HepG2 (cell line): ENCODE results near the gene MTUS2. TPM values are rescaled to one million over a fixed set of nuclear protein-coding genes. Genes with fewer than 3 reads are reported as not detected.

Experiments used
- ATAC-seq: fragments of 200-7000 bp; cut with Tn5 transposase; 3 replicates; pipeline ENCODE4 v1.9.1; 2020; ENCODE audit warnings: mild to moderate bottlenecking, moderate library complexity
- BruUV-seq: library from RNA; stranded (reverse); fragments of 400-500 nt; replicated peaks from 2 replicates; lab custom pipeline; 2021; lab: Mats Ljungman, UMichigan
- CTCF ChIA-PET: fragments of 300-600 bp; formaldehyde crosslinking; extraction: SDS; loops from one replicate; lab custom pipeline; 2021; ENCODE audit warnings: low total read pairs, inconsistent platforms, low intra/inter-chr PET ratio; lab: Yijun Ruan, JAX
- POLR2A ChIA-PET: fragments of 350-600 bp; sonication (Branson Sonifier 250); formaldehyde crosslinking; loops from one replicate; lab custom pipeline; 2020; ENCODE audit warnings: antibody characterized with exemption, inconsistent platforms; lab: Yijun Ruan, JAX
- DNase-seq: peaks from one replicate; pipeline ENCODE4 v3.0.0-alpha.2; 2015; ENCODE audit warnings: low spot score
- FAIRE-seq: peaks from 3 replicates; lab custom pipeline; 2011; peaks lifted over from hg19 to GRCh38; lab: Jason Lieb, UNC
- H2AFZ ChIP-seq: one replicate; pipeline ENCODE4 v1.6.1; 2011; ENCODE audit warnings: low read length, inconsistent platforms
- H3K27ac ChIP-seq: fragments of 300-600 bp; 3 replicates; pipeline ENCODE4 v1.8.0; 2011; ENCODE audit warnings: mixed run types, mild to moderate bottlenecking, mixed read lengths, low read length, inconsistent platforms; ENCODE audit not compliant: insufficient read depth; ENCODE audit errors: extremely low read length
- H3K27me3 ChIP-seq, 2 experiments: fragments of 200-600 bp in 1 of 2; 2 replicates in 1 of 2; 3 replicates in 1 of 2; pipeline versions ENCODE4 v1.6.0 to v1.8.0; 2011; ENCODE audit warnings: low read length in 2 of 2, mild to moderate bottlenecking in 2 of 2, moderate library complexity in 2 of 2, inconsistent platforms in 1 of 2; ENCODE audit not compliant: insufficient read depth in 2 of 2, control insufficient read depth in 1 of 2
- H3K36me3 ChIP-seq, 2 experiments: fragments of 200-600 bp in 1 of 2; replicated peaks in 1 of 2; 2 replicates in 1 of 2; 3 replicates in 1 of 2; pipeline versions ENCODE4 v1.5.1 to v1.8.0; 2011; ENCODE audit warnings: low read length in 2 of 2, inconsistent platforms in 1 of 2; ENCODE audit not compliant: insufficient read depth in 2 of 2, control insufficient read depth in 1 of 2
- H3K4me1 ChIP-seq: 2 replicates; pipeline ENCODE4 v1.5.1; 2012; ENCODE audit warnings: low read length, inconsistent platforms; ENCODE audit not compliant: insufficient read depth
- H3K4me2 ChIP-seq: 2 replicates; pipeline ENCODE4 v1.6.0; 2011; ENCODE audit warnings: low read depth, low read length, inconsistent platforms
- H3K4me3 ChIP-seq, 3 experiments: fragments of 200-600 bp in 1 of 3; sonication (generic), shearing (Covaris generic) in 1 of 3; replicated peaks in 1 of 3; 2 replicates each; pipeline ENCODE4 v1.5.1; 2011 to 2016; ENCODE audit warnings: low read length in 3 of 3, inconsistent platforms in 2 of 3, low read depth in 2 of 3, mild to moderate bottlenecking in 2 of 3, control low read depth in 1 of 3, mixed read lengths in 1 of 3; ENCODE audit not compliant: insufficient read depth in 1 of 3
- H3K79me2 ChIP-seq: one replicate; pipeline ENCODE4 v1.6.1; 2011; ENCODE audit warnings: low read length, inconsistent platforms; ENCODE audit not compliant: insufficient read depth
- H3K9ac ChIP-seq: 2 replicates; pipeline ENCODE4 v1.6.0; 2011; ENCODE audit warnings: mild to moderate bottlenecking, low read depth, low read length, inconsistent platforms; ENCODE audit not compliant: insufficient read depth
- H3K9me3 ChIP-seq: 2 replicates; pipeline ENCODE4 v1.5.1; 2012; ENCODE audit warnings: mild to moderate bottlenecking, low read length
- H4K20me1 ChIP-seq: 2 replicates; pipeline ENCODE4 v1.6.0; 2011; ENCODE audit warnings: inconsistent platforms, mild to moderate bottlenecking, low read length, moderate library complexity; ENCODE audit not compliant: insufficient read depth
- CHD2 ChIP-seq: IDR thresholded peaks from 2 replicates; pipeline ENCODE4 v1.6.1; 2011; ENCODE audit warnings: low read depth, low read length, improper control_type of control experiment
- GATAD1 ChIP-seq: IDR thresholded peaks from 2 replicates; pipeline ENCODE4 v1.6.1; 2016; ENCODE audit warnings: missing genetic modification reagents, missing compliant biosample characterization
- GMEB1 ChIP-seq: sonication (generic); formaldehyde crosslinking; IDR thresholded peaks from 2 replicates; pipeline ENCODE4 v1.5.1; 2020; ENCODE audit warnings: missing genetic modification reagents, mild to moderate bottlenecking, borderline replicate concordance
- HOXA3 ChIP-seq: sonication (generic); formaldehyde crosslinking; IDR thresholded peaks from 2 replicates; pipeline ENCODE4 v1.5.0; 2020; ENCODE audit warnings: missing genetic modification reagents
- MBD4 ChIP-seq: IDR thresholded peaks from 2 replicates; pipeline ENCODE4 v1.6.1; 2012; ENCODE audit warnings: low read length, inconsistent platforms, borderline replicate concordance
- NFE2L1 ChIP-seq: sonication (generic); formaldehyde crosslinking; IDR thresholded peaks from 2 replicates; pipeline ENCODE4 v1.4.0; 2020; ENCODE audit warnings: missing genetic modification reagents, mild to moderate bottlenecking, borderline replicate concordance
- NFRKB ChIP-seq: fragments of 450-650 bp; IDR thresholded peaks from 2 replicates; pipeline ENCODE4 v1.6.1; 2017
- RARA ChIP-seq: IDR thresholded peaks from 2 replicates; pipeline ENCODE4 v1.6.1; 2016; ENCODE audit warnings: missing genetic modification reagents, missing compliant biosample characterization
- SOX6 ChIP-seq, 2 experiments: fragments of 450-650 bp in 1 of 2; sonication (generic) in 1 of 2; formaldehyde crosslinking in 1 of 2; IDR thresholded peaks; 2 replicates each; pipeline versions ENCODE4 v1.4.0 to v1.6.1; 2017 to 2020; ENCODE audit warnings: antibody characterized with exemption in 1 of 2, mild to moderate bottlenecking in 1 of 2, missing genetic modification reagents in 1 of 2
- SP2 ChIP-seq: sonication (generic); formaldehyde crosslinking; IDR thresholded peaks from 2 replicates; pipeline ENCODE4 v1.5.1; 2020; ENCODE audit warnings: mild to moderate bottlenecking, missing genetic modification reagents
- U2AF2 ChIP-seq: fragments of 200-400 bp; formaldehyde crosslinking; IDR thresholded peaks from 2 replicates; pipeline ENCODE4 v1.6.1; 2017; ENCODE audit warnings: low read depth, mild to moderate bottlenecking, low read length
- ZNF10 ChIP-seq: sonication (generic); formaldehyde crosslinking; IDR thresholded peaks from 2 replicates; pipeline ENCODE4 v1.4.0; 2020; ENCODE audit warnings: mild to moderate bottlenecking, low read depth, missing genetic modification reagents, borderline replicate concordance
- ZNF292 ChIP-seq: sonication (generic); formaldehyde crosslinking; IDR thresholded peaks from 2 replicates; pipeline ENCODE4 v1.8.1; 2022; ENCODE audit warnings: mild to moderate bottlenecking, low read depth, missing genetic modification reagents, borderline replicate concordance
- ZNF704 ChIP-seq: sonication (generic); formaldehyde crosslinking; IDR thresholded peaks from 2 replicates; pipeline ENCODE4 v1.8.1; 2023; ENCODE audit warnings: mild to moderate bottlenecking, inconsistent platforms, moderate library complexity, missing genetic modification reagents, borderline replicate concordance
- WGBS: methylation state at CpG from one replicate; pipeline ENCODE4 v1.1.6; 2017; ENCODE audit warnings: low lambda C conversion rate; 5-methylcytosine and 5-hydroxymethylcytosine counted together
- in situ Hi-C: cut with HindIII; loops from 2 replicates; pipeline ENCODE4 v1.10.0; 2017; ENCODE audit warnings: low pct_unique_long_range_greater_than_20kb; ENCODE audit not compliant: extremely low pct_ligation_motif_present
- intact Hi-C: fragments of 100-400 bp; cut with micrococcal nuclease; formaldehyde crosslinking; loops from one replicate; pipeline ENCODE4 v1.10.0; 2022; ENCODE audit not compliant: unreplicated experiment
- polyA plus RNA-seq, 8 experiments: library from polyadenylated mRNA; depleted of rRNA in 3 of 8; stranded (reverse) in 7 of 8; unstranded in 1 of 8; fragments of >200 nt; fragmentation: Illumina TruSeq in 4 of 8; extraction: Trizol in 4 of 8; gene quantifications; 2 replicates each; pipeline versions ENCODE4 v1.2.1 to v1.2.3, GENCODE V29; 2011 to 2016; ENCODE audit warnings: low read depth in 4 of 8, missing spikeins in 1 of 8, mixed read lengths in 1 of 8; ENCODE audit not compliant: insufficient read depth in 1 of 8
- total RNA-seq, 5 experiments: library from RNA; depleted of rRNA; stranded (reverse); fragments of >200 nt; fragmentation: Illumina TruSeq; extraction: Trizol; gene quantifications; 2 replicates each; pipeline ENCODE4 v1.2.3, GENCODE V29; 2016; ENCODE audit warnings: low read depth in 1 of 5
- TF ChIP-seq, protein P1 (sequence below): sonication (generic); formaldehyde crosslinking; IDR thresholded peaks from 2 replicates; pipeline ENCODE4 v1.4.0; 2020; ENCODE audit warnings: mild to moderate bottlenecking, low read depth, missing genetic modification reagents
- TF ChIP-seq, protein P2 (sequence below): sonication (generic); formaldehyde crosslinking; IDR thresholded peaks from 2 replicates; pipeline ENCODE4 v1.4.0; 2020; ENCODE audit warnings: mild to moderate bottlenecking, missing genetic modification reagents

The MTUS2 gene
- total and polyA plus RNA-seq, 2 of the 13 experiments (the other 11 are each of a cell fraction or from before 2014, with no cell fraction given), result not detected

DNA sequence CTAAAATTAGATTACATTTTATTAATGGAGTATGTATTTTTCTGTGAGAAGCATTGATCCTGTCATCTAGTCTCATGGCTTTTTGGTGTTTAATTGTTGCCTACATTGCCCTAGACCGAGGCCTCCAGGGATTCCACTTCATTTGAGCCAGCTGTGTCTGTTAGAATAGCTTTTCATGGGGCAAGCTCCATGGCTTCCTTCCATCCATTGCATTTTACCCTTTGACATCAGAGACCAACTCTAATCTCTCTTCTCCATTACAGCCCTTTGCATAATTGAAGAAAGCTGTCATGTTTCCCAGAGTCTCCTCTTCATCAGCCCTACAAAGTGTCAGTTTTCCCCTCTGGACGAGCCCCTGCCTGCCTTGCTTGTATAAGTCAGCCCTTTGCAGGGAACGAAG lies 70.6 kb downstream of the MTUS2 start:
- DNase-seq, result no peak
- H3K27me3 ChIP-seq, result no peaks in the 10 kb centered on the region
- H3K4me2 ChIP-seq, result no peak overlapping the region
- no peak overlapping the region for H3K27ac ChIP-seq
- no peaks in the 10 kb centered on the region for H3K4me1 ChIP-seq
- no peak for FAIRE-seq
- H3K79me2 ChIP-seq, result no peaks in the 10 kb centered on the region
- no TSS peak for BruUV-seq
- in situ Hi-C loops (no loop called here), intact Hi-C loops (no loop called here)
- no peaks in the 10 kb centered on the region for H3K36me3 ChIP-seq
- 4% methylated on average over 3 of the region's 3 CpGs for WGBS
- CTCF ChIA-PET, result no interaction called here
- POLR2A ChIA-PET, result no interaction called here
- no peak overlapping the region for H3K4me3 ChIP-seq
- H2AFZ ChIP-seq, result no peak overlapping the region
- peaks cover 87% of the 10 kb centered on the region for H3K9me3 ChIP-seq
- no peak overlapping the region for H3K9ac ChIP-seq
- no peaks in the 10 kb centered on the region for H4K20me1 ChIP-seq
- no peak for ATAC-seq
- TF ChIP-seq ZNF292 (CRISPR knock-in tag) (no peak), MBD4 (no peak), HOXA3 (CRISPR knock-in tag) (no peak), GATAD1 (no peak), NFE2L1 (CRISPR knock-in tag) (no peak), GMEB1 (CRISPR knock-in tag) (no peak), NFRKB (no peak), U2AF2 (no peak), CHD2 (no peak), ZNF704 (CRISPR knock-in tag) (no peak), SP2 (no peak), ZNF10 (no peak), RARA (CRISPR knock-in tag) (no peak), SOX6 (IDR thresholded peaks at IDR 0.05) (no peak), SOX6 (CRISPR knock-in tag; IDR thresholded peaks at IDR 0.05) (no peak)
- TF ChIP-seq, protein P1, sequence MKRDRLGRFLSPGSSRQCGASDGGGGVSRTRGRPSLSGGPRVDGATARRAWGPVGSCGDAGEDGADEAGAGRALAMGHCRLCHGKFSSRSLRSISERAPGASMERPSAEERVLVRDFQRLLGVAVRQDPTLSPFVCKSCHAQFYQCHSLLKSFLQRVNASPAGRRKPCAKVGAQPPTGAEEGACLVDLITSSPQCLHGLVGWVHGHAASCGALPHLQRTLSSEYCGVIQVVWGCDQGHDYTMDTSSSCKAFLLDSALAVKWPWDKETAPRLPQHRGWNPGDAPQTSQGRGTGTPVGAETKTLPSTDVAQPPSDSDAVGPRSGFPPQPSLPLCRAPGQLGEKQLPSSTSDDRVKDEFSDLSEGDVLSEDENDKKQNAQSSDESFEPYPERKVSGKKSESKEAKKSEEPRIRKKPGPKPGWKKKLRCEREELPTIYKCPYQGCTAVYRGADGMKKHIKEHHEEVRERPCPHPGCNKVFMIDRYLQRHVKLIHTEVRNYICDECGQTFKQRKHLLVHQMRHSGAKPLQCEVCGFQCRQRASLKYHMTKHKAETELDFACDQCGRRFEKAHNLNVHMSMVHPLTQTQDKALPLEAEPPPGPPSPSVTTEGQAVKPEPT (CRISPR knock-in tag), result no peak
- TF ChIP-seq, protein P2, sequence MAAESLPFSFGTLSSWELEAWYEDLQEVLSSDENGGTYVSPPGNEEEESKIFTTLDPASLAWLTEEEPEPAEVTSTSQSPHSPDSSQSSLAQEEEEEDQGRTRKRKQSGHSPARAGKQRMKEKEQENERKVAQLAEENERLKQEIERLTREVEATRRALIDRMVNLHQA (CRISPR knock-in tag), result no peak
- TF ChIP-seq, all 625 proteins: peak for 0
